GM12878 (cell line): ENCODE data around the gene ZMYND10. TPM values are rescaled to one million over a fixed set of nuclear protein-coding genes. Genes with fewer than 3 reads are reported as not detected.
A peak's percentile ranks its signal among the peaks of the same experiment; 100 is the strongest.

Experiments
- BHLHE40 ChIP-seq, 2 experiments: fragments of 450-650 bp in 1 of 2; IDR thresholded peaks; 2 replicates each; pipeline ENCODE4 v1.6.1; 2011 to 2017; ENCODE audit warnings: low read depth in 2 of 2, borderline replicate concordance in 1 of 2, improper control_type of control experiment in 1 of 2, low read length in 1 of 2, mild to moderate bottlenecking in 1 of 2
- CHD2 ChIP-seq: IDR thresholded peaks from 2 replicates; pipeline ENCODE4 v1.6.1; 2011; ENCODE audit warnings: low read depth, low read length, improper control_type of control experiment, borderline replicate concordance
- CREB1 ChIP-seq: IDR thresholded peaks from 2 replicates; pipeline ENCODE4 v1.6.1; 2012; ENCODE audit warnings: low read depth, mild to moderate bottlenecking, inconsistent platforms
- DPF2 ChIP-seq: fragments of 450-650 bp; IDR thresholded peaks from 2 replicates; pipeline ENCODE4 v1.6.1; 2017; ENCODE audit warnings: mild to moderate bottlenecking
- EGR1 ChIP-seq, 2 experiments: IDR thresholded peaks; 1 replicate in 1 of 2; 2 replicates in 1 of 2; pipeline ENCODE4 v1.6.1; 2011 to 2012; ENCODE audit warnings: low read depth in 2 of 2, low read length in 2 of 2, borderline replicate concordance in 1 of 2, mild to moderate bottlenecking in 1 of 2, moderate library complexity in 1 of 2
- FOXK2 ChIP-seq: fragments of 450-650 bp; IDR thresholded peaks from 2 replicates; pipeline ENCODE4 v1.6.1; 2017; ENCODE audit warnings: mild to moderate bottlenecking, moderate library complexity
- IKZF1 ChIP-seq: fragments of 450-650 bp; conservative IDR thresholded peaks from 2 replicates; pipeline ENCODE4 v1.6.1; 2017; ENCODE audit warnings: antibody characterized with exemption, mild to moderate bottlenecking
- MXI1 ChIP-seq: fragments of 150-350 bp; IDR thresholded peaks from 2 replicates; pipeline ENCODE4 v1.6.1; 2011; ENCODE audit warnings: low read depth, mild to moderate bottlenecking, inconsistent platforms, low read length, improper control_type of control experiment
- NFYB ChIP-seq: IDR thresholded peaks from 2 replicates; pipeline ENCODE4 v1.6.1; 2011; ENCODE audit warnings: low read depth, mild to moderate bottlenecking, low read length, improper control_type of control experiment, moderate library complexity; ENCODE audit not compliant: insufficient read depth
- POU2F2 ChIP-seq: IDR thresholded peaks from 3 replicates; pipeline ENCODE4 v1.6.1; 2011; ENCODE audit warnings: low read depth, mild to moderate bottlenecking, low read length, borderline replicate concordance
- RAD51 ChIP-seq: fragments of 450-650 bp; IDR thresholded peaks from 2 replicates; pipeline ENCODE4 v1.6.1; 2016; ENCODE audit warnings: moderate library complexity, mild to moderate bottlenecking, inconsistent platforms
- SIN3A ChIP-seq: IDR thresholded peaks from 2 replicates; pipeline ENCODE4 v1.6.1; 2012; ENCODE audit warnings: low read depth, low read length, improper control_type of control experiment
- TAF1 ChIP-seq: IDR thresholded peaks from 2 replicates; pipeline ENCODE4 v1.6.1; 2011; ENCODE audit warnings: mild to moderate bottlenecking, low read depth, low read length, borderline replicate concordance
- TBL1XR1 ChIP-seq: IDR thresholded peaks from 2 replicates; pipeline ENCODE4 v1.6.1; 2012; ENCODE audit warnings: low read depth, low read length, improper control_type of control experiment
- ZNF592 ChIP-seq: fragments of 450-650 bp; IDR thresholded peaks from 2 replicates; pipeline ENCODE4 v1.6.1; 2017; ENCODE audit warnings: mild to moderate bottlenecking, moderate library complexity
- polyA plus RNA-seq, 11 experiments: library from polyadenylated mRNA; depleted of rRNA in 4 of 11; unstranded in 6 of 11; stranded (reverse) in 5 of 11; fragments of >200 nt; fragmentation: Nextera tagmentation in 4 of 11; fragmentation: Illumina TruSeq in 1 of 11; extraction: Ambion mirVana in 4 of 11; extraction: Trizol in 1 of 11; gene quantifications; 1 replicate in 1 of 11; 2 replicates in 10 of 11; pipeline versions ENCODE4 v1.2.1 to v1.2.3, GENCODE V29; 2011 to 2016; ENCODE audit warnings: inconsistent platforms in 2 of 11, missing spikeins in 2 of 11, low read depth in 1 of 11
- total RNA-seq, 4 experiments: library from RNA; depleted of rRNA in 3 of 4; stranded (reverse); fragments of >200 nt in 3 of 4; fragmentation: Illumina TruSeq in 1 of 4; extraction: Trizol in 1 of 4; gene quantifications; 2 replicates each; pipeline versions ENCODE4 v1.2.1 to v1.2.3, GENCODE V29; 2013 to 2021

Gene ZMYND10
- total and polyA plus RNA-seq, 10 of the 15 experiments (the other 5 are each of a cell fraction or from before 2014, with no cell fraction given): 0.11 to 1.0 (median 0.37) TPM

DNA sequence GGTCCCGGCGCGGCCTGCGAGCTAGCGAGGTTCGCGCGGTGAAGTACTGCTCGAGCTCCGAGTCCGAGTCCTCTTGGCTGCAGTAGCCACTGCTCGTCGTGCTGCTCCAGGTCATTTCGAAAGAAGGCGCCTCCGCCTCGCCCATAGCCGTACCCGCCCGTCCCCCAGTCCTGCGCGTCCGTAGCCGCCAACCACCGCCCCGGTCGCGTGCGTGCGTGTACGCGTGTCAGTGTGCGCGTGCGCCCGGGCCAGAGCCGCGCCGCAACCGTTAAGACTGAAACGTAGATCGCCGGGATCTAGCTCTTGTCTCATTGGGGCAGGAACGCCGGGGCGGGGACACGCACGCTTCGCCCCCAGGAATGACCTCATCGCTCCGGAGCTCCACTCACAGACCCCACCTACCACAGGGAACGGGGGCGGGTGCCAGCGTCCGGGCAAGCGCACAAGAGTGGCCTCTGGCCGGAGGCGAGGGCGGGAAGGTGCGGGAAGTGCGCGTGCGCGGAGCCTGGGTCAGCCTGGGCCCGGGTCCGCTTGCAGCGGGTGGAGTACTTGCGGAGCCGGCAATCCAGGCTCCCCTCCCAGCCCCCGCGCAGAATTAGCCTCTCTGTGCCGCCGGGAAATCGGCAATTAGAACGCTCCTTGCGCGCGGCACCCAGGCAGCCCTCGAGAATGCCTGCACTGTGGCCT is 8.2 kb downstream of the ZMYND10 start (continued):
- TF ChIP-seq IKZF1: peak; percentile 5; the same call in 1 of the 2 replicates
- 0 out of 2 replicates have a peak, but pooled peaks have one; percentile 12 for TF ChIP-seq TBL1XR1
- TF ChIP-seq FOXK2: no peak
- TF ChIP-seq TAF1: peak; percentile 13; the same call in 1 of the 2 replicates
- TF ChIP-seq ZNF592: no peak
- TF ChIP-seq CHD2: peak; percentile 66; the same call in 1 of the 2 replicates
- TF ChIP-seq POU2F2: 0 out of 3 replicates have a peak, but pooled peaks have one; percentile 8
- peak; percentile 40; the same call in 1 of the 2 replicates for TF ChIP-seq NFYB
- TF ChIP-seq MXI1: peak; percentile 93
- peak; percentile 98 to 100 for TF ChIP-seq BHLHE40 (IDR thresholded peaks at IDR 0.05; ENCODE audit: borderline replicate concordance in 1 of 2, low read depth in 2 of 2, low read length in 1 of 2)
- peak; percentile 56; the same call in 1 of the 2 replicates for TF ChIP-seq DPF2
- TF ChIP-seq RAD51: no peak
- peak; percentile 95 for TF ChIP-seq SIN3A
- peak in 1 of 2 experiments; percentile 94; a peak in 2 of 3 replicates for TF ChIP-seq EGR1 (IDR thresholded peaks at IDR 0.05; ENCODE audit: borderline replicate concordance in 1 of 2, low read depth in 2 of 2, low read length in 2 of 2)
- TF ChIP-seq CREB1: no peak
